ENCODE measurements around the gene ZSWIM3. TPM values are rescaled to one million over a fixed set of nuclear protein-coding genes. Genes with fewer than 3 reads are reported as not detected.

Gene ZSWIM3
- 1 to 10 TPM; 4.6 to 5.2 TPM for total RNA-seq

- DNase-seq, result peak; percentile 99
- H3K27ac ChIP-seq, result peak within 1 kb of the TSS; percentile 80
- no peaks in the 10 kb centered on the region for H3K9me3 ChIP-seq
- H3K36me3 ChIP-seq, result no peaks in the 10 kb centered on the region
- TF ChIP-seq, protein P1, sequence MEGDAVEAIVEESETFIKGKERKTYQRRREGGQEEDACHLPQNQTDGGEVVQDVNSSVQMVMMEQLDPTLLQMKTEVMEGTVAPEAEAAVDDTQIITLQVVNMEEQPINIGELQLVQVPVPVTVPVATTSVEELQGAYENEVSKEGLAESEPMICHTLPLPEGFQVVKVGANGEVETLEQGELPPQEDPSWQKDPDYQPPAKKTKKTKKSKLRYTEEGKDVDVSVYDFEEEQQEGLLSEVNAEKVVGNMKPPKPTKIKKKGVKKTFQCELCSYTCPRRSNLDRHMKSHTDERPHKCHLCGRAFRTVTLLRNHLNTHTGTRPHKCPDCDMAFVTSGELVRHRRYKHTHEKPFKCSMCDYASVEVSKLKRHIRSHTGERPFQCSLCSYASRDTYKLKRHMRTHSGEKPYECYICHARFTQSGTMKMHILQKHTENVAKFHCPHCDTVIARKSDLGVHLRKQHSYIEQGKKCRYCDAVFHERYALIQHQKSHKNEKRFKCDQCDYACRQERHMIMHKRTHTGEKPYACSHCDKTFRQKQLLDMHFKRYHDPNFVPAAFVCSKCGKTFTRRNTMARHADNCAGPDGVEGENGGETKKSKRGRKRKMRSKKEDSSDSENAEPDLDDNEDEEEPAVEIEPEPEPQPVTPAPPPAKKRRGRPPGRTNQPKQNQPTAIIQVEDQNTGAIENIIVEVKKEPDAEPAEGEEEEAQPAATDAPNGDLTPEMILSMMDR (IDR thresholded peaks at IDR 0.05), result no peak
- H3K27me3 ChIP-seq, result no peaks in the 10 kb centered on the region
- intact Hi-C loops (cut with DNase I), result no loop called here
- H3K4me1 ChIP-seq, result peaks cover 17% of the 10 kb centered on the region
- peak within 1 kb of the TSS; percentile 87 for H3K9ac ChIP-seq (ENCODE audit: low read depth in 2 of 2, low read length in 2 of 2)
- H3K4me3 ChIP-seq, result peak within 1 kb of the TSS; percentile 91
Observed at GRCh38 chr20:45857114-45857881, at the start of gene ZSWIM3, which contains the start of gene ACOT8. Gene ZSWIM3, plus strand, starts transcription at chr20:45857614. Its CDS starts 212 bp downstream, at chr20:45857826. Gene ACOT8, minus strand, starts transcription at chr20:45857392. Its CDS starts 77 bp downstream, at chr20:45857315.

GRCh38 chr20:45810191-45810970 lies 47.0 kb upstream of the ZSWIM3 start:
- DNase-seq, result no peak
- Histone ChIP-seq H3K36me3 (peaks cover 25% of the 10 kb centered on the region), H3K27ac (no peak overlapping the region), H3K4me1 (peaks cover 3% of the 10 kb centered on the region), H3K9me3 (no peaks in the 10 kb centered on the region), H3K27me3 (no peaks in the 10 kb centered on the region), H3K4me3 (no peak overlapping the region), H3K9ac (ENCODE audit: low read depth in 2 of 2, low read length in 2 of 2) (no peak overlapping the region)
- TF ChIP-seq, protein P1 (IDR thresholded peaks at IDR 0.05), result no peak
- intact Hi-C loops (cut with DNase I), result no loop called here

GRCh38 chr20:45812157-45813005 lies 45.0 kb upstream of the ZSWIM3 start, which contains the start of gene UBE2C:
Gene UBE2C, plus strand, starts transcription at chr20:45812644. Its CDS starts 52 bp downstream, at chr20:45812696.
- H3K9ac ChIP-seq (ENCODE audit: low read depth in 2 of 2, low read length in 2 of 2), result peak within 1 kb of the TSS; percentile 28 to 81
- H3K27ac ChIP-seq, result no peak within 1 kb of the TSS
- DNase-seq, result peak; percentile 98
- TF ChIP-seq, protein P1 (IDR thresholded peaks at IDR 0.05), result no peak
- peaks cover 19% of the 10 kb centered on the region for H3K36me3 ChIP-seq
- H3K4me1 ChIP-seq, result peaks cover 3% of the 10 kb centered on the region
- no peaks in the 10 kb centered on the region for H3K27me3 ChIP-seq
- peak within 1 kb of the TSS; percentile 70 for H3K4me3 ChIP-seq
- intact Hi-C loops (cut with DNase I), result no loop called here
- H3K9me3 ChIP-seq, result no peaks in the 10 kb centered on the region

- Histone ChIP-seq H3K27ac (no peak overlapping the region), H3K36me3 (peaks cover 13% of the 10 kb centered on the region), H3K27me3 (no peaks in the 10 kb centered on the region), H3K9me3 (no peaks in the 10 kb centered on the region), H3K9ac (ENCODE audit: low read depth in 2 of 2, low read length in 2 of 2) (peak overlapping the region; percentile 28 to 81), H3K4me1 (peaks cover 3% of the 10 kb centered on the region), H3K4me3 (peak overlapping the region; percentile 70)
- intact Hi-C loops (cut with DNase I), result no loop called here
- no peak for DNase-seq
- TF ChIP-seq, protein P1 (IDR thresholded peaks at IDR 0.05), result no peak
Observed at GRCh38 chr20:45813006-45813340, 44.4 kb upstream of the ZSWIM3 start.

DNA sequence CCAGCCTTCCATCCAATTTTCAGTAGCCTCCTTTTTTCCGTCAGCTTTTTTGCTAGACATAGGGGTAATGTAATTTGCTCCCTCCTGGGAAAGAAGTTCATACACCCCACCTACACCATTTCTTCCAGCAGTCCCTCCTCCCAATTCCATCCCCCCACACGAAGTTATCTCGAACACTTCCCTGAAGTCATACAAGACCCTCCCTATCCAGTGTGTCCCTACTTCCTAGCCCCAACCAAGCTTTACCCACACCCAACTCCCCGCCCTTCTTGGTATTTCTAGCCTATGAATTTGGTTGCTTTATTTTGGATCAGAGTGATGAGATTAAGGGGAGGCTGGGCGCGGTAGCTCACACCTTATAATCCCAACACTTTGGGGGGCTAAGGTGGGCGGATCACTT lies 43.9 kb upstream of the ZSWIM3 start:
- TF ChIP-seq, protein P1 (IDR thresholded peaks at IDR 0.05), result no peak
- Histone ChIP-seq H3K9ac (ENCODE audit: low read depth in 2 of 2, low read length in 2 of 2) (peak overlapping the region in 1 of 2 donors; percentile 81), H3K27ac (no peak overlapping the region), H3K4me3 (peak overlapping the region; percentile 70), H3K9me3 (no peaks in the 10 kb centered on the region), H3K27me3 (no peaks in the 10 kb centered on the region), H3K4me1 (peaks cover 3% of the 10 kb centered on the region), H3K36me3 (peaks cover 9% of the 10 kb centered on the region)
- intact Hi-C loops (cut with DNase I), result no loop called here
- DNase-seq, result no peak

All from colonic mucosa (tissue), 4 donors.